NCI-H2107 (cell line): Measurements from ENCODE around the gene MTA2.
"Not testable (repeated sequence)": the region's sequence is repeated elsewhere in the genome, so short reads cannot be mapped to it uniquely, and the experiment has no call there.

Source experiments
- DNase-seq: peaks from one replicate; lab custom pipeline; 2025; lab: John Stamatoyannopoulos, UW

The MTA2 gene

GRCh38 chr11:62592146-62592815 lies 9.4 kb downstream of the MTA2 start:
- DNase-seq: no peak

GRCh38 chr11:62591448-62592145 lies 10.1 kb downstream of the MTA2 start, which contains the start of gene TUT1:
Gene TUT1 (minus strand): TSS chr11:62591523. CDS start chr11:62591485, 38 bp downstream.
- peak; percentile 98 for DNase-seq

DNA sequence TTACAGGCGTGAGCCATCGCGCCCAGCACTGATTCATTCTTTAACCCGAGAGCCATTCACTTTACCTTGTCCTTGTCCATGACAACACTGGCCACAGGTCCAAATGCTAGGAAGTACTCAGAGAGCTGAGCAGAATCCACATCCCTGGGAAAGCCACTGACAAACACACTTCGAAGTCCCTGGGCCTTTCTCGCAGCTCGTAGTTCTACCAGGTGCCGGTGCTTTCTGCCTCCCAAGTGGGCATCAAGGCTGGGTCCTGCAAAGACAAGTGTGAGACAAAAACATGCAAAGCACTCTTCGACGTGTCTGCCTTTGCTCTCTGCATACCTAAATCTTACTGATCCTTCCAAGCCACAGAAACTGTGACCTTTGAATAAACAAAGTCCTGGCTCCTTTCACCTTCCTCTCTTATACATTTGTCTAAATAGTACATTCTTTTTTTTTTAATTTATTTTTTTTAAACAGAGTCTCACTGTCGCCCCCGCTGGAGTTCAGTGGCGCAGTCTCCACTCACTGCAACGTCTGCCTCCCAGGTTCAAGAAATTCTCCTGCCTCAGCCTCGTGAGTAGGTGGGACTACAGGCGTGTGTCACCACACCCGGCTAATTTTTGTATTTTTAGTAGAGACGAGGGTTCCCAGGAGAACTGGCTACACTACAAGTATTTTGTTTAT lies 12.6 kb downstream of the MTA2 start:
- DNase-seq: no peak

- DNase-seq: not testable (repeated sequence)
These were observed 16.3 kb downstream of the MTA2 start for GRCh38 chr11:62585356-62585755.

DNA sequence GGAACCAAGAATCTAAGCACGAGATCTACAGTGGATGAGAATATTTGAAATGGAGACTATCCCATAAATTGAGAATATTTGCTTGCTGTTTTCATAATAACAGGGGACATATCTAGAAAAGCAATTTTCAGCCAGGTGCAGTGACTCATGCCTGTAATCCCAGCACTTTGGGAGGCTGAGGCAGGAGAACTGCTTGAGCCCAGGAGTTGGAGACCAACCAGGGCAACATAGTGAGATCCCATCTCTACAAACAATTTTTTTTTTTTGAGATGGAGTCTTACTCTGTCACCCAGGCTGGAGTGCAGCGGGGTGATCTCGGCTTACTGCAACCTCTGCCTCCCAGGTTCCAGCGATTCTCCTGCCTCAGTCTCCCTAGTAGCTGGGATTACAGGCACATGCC lies 19.9 kb downstream of the MTA2 start:
- DNase-seq: not testable (repeated sequence)

DNA sequence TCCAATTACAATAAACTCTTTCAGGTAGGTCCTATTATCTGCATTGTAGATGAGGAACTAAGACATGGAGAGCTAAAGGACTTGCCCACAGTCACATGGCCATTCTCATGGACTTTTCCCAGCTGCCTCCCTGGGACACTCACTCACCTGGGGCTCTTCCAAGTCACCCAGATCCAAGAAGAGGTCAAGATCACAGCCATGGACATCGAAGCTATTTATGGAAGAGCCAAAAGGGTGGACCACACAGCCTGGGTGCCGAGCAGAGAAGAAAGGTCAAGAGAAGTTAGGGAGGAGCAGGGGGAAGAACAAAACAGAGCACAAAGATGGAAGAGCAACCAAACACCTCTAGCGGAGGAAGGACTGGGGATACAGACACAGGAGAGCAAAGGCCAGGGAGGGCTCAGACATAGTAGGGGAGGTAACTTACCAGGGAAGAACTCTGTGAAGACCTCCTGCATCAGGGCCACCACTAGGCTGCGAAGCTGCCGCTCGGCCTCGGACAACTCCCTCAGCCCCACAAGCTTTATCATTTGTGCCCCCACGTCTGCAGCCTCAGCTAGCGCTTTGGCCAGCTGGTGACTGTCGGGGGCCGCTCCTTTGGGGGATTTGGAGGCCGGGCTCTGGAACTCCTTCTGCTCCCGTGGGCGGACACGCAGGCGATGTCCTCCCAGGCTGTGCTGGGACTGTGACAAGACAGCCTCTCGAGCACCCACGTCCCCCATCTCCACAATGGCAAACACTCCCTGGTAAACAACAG lies 20.5 kb downstream of the MTA2 start:
- DNase-seq: no peak

GRCh38 chr11:62579252-62579651 lies 22.4 kb downstream of the MTA2 start:
- DNase-seq: no peak

DNA sequence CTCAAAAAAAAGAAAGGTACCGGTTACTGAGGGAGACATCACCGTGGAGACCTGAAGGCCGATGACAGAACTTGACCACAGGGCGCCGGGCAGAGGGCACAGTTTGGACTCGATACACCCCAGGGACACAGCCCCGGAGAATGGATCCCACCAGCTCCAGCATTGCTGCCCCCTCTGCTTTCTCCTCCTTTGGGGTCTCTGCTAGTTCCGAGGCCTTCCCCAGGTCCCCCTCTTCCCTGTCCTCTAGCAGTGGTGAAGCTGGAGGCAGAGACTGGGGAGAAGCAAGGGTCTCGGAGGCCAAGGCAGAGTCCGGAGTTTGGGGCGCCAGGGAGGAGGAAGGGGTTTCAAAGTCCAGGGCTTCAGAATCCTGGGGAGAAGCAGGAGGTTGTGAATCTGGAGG lies 23.1 kb downstream of the MTA2 start:
- no peak for DNase-seq

GRCh38 chr11:62577046-62577714 lies 24.5 kb downstream of the MTA2 start:
- no peak for DNase-seq

GRCh38 chr11:62575837-62576236 lies 25.8 kb downstream of the MTA2 start:
- no peak for DNase-seq

DNA sequence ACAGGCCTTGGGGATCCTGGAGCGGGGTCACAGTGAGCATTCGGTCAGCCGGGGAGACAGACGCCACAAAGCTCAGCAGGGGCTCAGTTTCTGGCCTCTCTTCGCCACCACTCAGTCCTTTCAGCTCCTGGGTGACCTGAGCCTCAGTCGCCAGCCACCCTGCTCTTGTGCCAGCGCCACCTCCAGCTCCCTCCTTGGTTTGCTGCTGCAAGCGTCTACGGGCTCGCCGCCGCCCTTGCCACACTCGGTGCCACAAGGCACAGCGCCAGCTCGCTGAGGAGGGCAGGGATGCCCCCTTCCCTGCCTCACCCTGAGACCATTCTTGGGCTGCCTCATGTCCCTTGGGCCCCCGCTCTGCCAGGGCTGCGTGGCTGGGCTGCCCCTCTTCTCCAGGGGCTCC lies 26.5 kb downstream of the MTA2 start:
- DNase-seq: no peak

- no peak for DNase-seq
These were observed 27.1 kb downstream of the MTA2 start for GRCh38 chr11:62574363-62575071.

- DNase-seq: peak; percentile 97
These were observed 27.9 kb downstream of the MTA2 start, which contains the start of gene EEF1G for GRCh38 chr11:62573592-62574362. Gene EEF1G (minus strand): TSS chr11:62573891. CDS start chr11:62573842, 49 bp downstream.

GRCh38 chr11:62573006-62573591 lies 28.6 kb downstream of the MTA2 start:
- no peak for DNase-seq

GRCh38 chr11:62572431-62572830 lies 29.2 kb downstream of the MTA2 start:
- no peak for DNase-seq

- not testable (repeated sequence) for DNase-seq
These were observed 30.2 kb downstream of the MTA2 start for GRCh38 chr11:62571493-62571892.

GRCh38 chr11:62570903-62571302 lies 30.8 kb downstream of the MTA2 start:
- DNase-seq: not testable (repeated sequence)

DNA sequence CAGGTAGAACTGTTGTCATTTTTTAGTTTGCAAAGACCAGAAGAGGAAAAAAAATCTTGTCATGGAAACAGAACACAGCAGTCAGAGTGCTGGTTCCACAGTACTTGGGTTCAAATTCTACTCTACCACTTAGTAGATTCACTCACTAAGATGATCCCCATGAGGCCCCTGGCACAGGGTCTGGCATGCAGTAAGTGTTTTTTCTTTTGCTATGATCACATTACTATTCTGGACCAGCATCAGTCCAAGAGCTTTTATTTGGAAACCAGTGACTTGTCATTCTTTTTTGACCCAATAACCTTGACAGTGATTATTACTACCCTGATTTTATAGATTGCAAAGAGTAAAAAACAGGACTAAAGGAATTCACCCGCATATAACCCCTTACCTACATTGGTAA lies 32.1 kb downstream of the MTA2 start:
- no peak for DNase-seq

DNA sequence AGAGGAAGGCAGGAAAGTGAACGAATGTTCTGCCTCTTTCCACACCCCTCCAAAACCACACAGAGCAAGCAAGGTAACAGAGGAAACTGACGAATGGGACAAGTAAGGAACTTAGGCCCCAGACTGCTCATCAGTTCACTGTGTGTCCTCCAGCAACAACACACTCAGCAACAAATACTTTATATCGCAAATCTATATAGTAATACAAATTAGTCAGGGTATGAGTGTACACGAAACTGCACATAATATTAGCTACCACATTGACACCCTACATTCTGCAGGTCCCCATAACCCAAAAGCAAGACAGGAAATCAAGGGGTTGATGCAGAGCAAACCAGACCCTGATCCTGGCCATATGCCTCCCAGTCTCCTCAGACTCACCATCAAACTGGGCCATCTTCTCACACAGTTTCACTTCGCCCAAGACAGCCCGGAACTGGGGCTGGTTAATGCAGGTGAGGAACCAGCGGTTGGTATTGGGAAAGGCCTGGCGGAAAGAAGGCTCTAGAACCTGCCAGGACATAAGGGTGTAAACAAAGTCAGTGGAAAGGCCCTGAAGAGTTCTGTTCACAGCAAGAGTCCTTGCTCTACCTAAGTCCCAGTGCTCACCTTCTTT lies 34.5 kb downstream of the MTA2 start:
- no peak for DNase-seq
